Suppressor macrophage (primary cell): ENCODE results near the gene IFNA6.
"Not testable (repeated sequence)": the region's sequence is repeated elsewhere in the genome, so short reads cannot be mapped to it uniquely, and the experiment has no call there.

Experiments used
- DNase-seq, 4 experiments: peaks; one replicate each; pipeline ENCODE4 v3.0.0-alpha.2; 2020 to 2022
- total RNA-seq, 17 experiments: gene quantifications; one replicate each; lab custom pipeline; 2026; ENCODE audit warnings: mixed read lengths in 6 of 17, inconsistent platforms in 3 of 17; lab: John Stamatoyannopoulos, UW

IFNA6 gene
- total RNA-seq = 0 to 0.33 (median 0) reads per million in 17 experiments

- no peak for DNase-seq
Measured at GRCh38 chr9:21350787-21351186, at the start of gene IFNA6. Gene IFNA6, minus strand, starts transcription at chr9:21350887. Its CDS starts 0 bp downstream, at chr9:21350887.

DNA sequence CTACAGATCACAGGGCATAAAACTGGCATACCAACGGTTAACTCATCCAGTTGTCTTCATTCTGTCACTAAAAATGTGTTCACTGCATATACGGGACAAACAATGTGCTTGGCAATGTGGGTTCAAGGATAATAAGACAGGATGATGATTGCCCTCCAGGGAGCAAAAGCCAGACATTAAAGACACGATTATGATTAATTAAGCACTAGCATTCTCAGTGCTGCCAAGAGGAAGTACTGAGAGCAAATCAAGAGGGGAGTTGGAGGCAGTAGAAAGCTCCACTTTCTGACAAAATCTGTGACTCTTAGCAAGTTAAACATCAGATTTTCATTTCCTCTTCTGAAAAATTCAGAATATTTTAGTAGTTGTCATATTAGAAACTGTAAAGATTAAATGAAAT lies 49.3 kb upstream of the IFNA6 start:
- DNase-seq = peak in 3 of 4 experiments; percentile 12 to 25 (median 25)

DNA sequence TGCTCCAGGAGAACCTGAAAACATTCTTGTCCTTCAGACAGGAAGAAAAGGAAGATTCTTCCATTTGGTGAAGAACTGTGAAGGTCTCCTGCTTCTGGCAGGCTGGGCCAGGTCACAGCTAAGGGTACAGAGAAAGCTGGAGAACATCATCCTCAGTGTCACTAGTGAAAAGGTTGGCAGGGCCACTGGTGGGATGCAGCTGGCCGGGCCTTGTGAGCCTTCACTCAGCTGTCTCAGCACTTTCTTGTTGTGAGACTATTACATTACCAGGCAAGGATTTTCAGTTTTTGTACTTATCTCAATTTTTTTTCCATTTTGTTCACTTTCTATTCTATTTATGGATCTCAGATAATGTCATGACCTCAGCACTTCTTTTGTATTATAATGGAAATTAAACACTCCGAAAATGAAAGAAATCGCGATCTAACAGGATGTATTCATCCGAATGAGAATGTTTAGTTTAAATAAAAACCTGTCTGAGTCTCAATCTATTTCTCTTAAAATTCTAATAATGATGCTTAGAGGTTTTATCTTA lies 48.3 kb upstream of the IFNA6 start:
- no peak for DNase-seq

DNA sequence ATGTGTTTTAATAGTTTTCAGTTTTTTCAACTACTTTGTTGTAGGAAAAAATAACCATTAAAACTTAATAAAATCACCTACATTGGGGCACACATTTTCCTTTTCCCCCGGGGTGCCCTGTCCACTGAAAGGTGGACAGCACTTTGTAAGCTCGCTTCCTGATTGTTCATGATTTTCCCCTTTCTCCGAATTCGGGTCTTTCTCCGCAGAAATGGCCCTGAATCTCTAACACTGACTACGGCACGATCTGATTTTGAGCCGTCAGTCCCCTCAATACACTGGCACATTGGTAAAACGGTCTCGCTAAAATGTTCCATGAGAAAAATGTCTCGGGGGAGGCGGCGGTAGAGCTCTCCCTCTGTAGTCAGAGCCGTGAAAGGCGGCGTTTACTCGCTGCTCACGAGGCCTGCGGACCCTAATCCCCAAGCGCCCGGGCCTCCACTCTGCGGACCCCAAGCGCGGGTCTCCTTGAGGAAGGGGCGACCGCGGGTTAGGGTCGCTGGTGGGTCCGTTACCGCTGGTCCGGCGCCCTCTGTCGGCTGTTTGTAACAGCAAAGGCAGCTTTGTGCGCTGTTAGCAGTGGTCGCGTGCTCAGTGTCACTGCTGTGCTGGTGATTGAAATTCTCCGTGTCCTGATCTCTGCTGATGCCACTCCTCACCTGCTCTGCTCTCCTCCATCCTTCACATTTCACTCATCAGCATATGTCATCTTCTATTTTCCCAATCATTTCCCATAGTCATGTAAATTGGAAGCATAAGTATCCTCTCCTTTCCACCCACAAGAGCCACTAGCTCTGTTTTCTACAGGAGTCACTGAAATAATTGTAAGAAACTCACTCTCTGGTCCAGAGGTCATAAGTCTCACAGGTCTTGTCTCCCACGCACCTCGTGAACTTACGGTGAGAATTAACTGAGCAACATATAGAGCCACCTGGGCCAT lies 45.4 kb upstream of the IFNA6 start:
- DNase-seq = peak; percentile 39 to 71 (median 56)

GRCh38 chr9:21392270-21392669 lies 41.6 kb upstream of the IFNA6 start:
- DNase-seq = peak in 3 of 4 experiments; percentile 9 to 35 (median 16)

- peak in 3 of 4 experiments; percentile 17 to 56 (median 50) for DNase-seq
Measured at GRCh38 chr9:21385131-21385670, 34.5 kb upstream of the IFNA6 start, which contains the start of gene IFNA2. Gene IFNA2, minus strand, starts transcription at chr9:21385398. Its CDS starts 69 bp downstream, at chr9:21385329.

DNA sequence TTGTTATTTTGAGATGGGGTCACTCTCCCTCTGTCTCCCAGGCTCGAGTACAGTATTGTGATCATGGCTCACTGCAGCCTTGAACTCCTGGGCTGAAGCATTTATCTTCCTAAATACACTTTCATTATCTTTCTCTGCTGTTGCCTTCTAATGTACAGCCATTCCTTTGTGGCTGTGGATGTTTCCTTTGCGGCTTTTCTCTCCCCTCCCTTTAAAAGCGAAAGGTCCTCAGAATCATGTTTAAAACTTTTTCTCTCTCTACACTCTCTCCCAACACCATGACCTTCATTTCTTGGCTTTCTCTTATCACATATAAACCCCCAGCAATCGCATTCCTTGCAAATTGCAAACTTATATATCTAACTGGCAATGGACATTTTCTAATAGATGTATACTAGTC lies 32.9 kb upstream of the IFNA6 start:
- DNase-seq = no peak

- DNase-seq = peak; percentile 32 to 85 (median 66)
Measured at GRCh38 chr9:21381448-21382339, 31.0 kb upstream of the IFNA6 start.

DNA sequence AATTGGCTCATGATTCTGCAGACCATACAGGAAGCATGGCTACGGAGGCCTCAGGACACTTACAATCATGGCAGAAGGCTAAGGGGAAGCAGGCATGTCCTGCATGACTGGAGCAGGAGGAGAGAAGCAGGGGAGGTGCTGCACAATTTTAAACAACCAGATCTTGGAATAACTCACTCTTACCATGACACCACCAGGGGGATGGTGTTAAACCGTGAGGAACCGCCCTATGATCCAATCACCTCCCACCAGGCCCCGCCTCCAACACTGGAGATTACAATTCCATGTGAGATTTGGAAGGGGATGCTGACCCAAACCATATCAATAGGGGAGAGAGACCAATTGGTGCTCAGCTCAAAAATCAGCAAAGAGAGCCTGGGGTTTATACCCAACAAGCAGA lies 20.8 kb upstream of the IFNA6 start:
- not testable (repeated sequence) for DNase-seq

DNA sequence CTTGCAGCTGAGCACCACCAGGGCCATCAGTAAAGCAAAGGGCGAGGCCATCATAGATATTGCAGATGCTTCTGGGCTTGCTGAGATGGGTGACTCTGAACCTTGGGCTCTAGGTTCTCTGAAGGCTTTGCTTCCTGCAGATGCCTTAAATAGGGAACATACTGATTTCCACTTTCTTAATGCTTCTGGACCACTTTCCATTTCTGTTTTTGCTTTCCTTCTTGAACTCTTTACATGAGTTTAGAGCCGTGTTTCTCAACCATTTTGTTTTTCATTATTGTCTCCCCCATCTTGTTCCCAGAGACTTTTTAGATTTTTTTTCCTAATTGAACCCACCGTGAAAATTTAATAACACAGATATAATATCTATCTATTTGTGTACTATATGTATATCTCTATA lies 17.3 kb upstream of the IFNA6 start, which contains the start of gene IFNA13:
IFNA13 (minus strand) TSS at position 101 of the 400 bp plus-strand sequence; CDS start at position 54, 47 bp downstream.
- DNase-seq = no peak

GRCh38 chr9:21367169-21367568 lies 16.5 kb upstream of the IFNA6 start:
- not testable (repeated sequence) for DNase-seq

DNA sequence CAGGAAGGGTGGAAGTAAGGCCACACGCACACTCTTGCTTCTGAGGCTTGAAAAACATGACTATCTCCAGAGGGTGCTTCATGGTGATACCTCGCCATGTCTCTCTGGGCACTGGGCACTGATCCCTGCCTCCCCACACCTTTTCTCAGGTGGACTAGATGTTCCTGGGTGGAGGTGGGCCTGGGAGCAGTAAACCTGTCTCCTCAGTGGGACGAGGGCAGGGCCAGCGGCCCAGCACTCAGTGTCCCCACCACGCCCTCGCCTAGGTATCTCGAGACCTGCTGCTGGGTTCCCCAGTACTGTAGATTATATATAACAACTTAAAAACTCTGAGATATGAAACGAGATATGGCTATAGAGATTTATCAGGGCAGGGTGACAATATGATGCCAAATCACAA lies 11.6 kb upstream of the IFNA6 start:
- no peak for DNase-seq

GRCh38 chr9:21357479-21358460 lies 7.1 kb upstream of the IFNA6 start:
- DNase-seq = peak; percentile 17 to 68 (median 41)

- no peak for DNase-seq
Measured at GRCh38 chr9:21348430-21348970, 2.2 kb downstream of the IFNA6 start.

- no peak for DNase-seq
Measured at GRCh38 chr9:21340735-21341134, 10.0 kb downstream of the IFNA6 start.

GRCh38 chr9:21336457-21336856 lies 14.2 kb downstream of the IFNA6 start:
- no peak for DNase-seq

GRCh38 chr9:21334701-21335632 lies 15.7 kb downstream of the IFNA6 start, which contains the start of gene KLHL9:
Gene KLHL9, minus strand, starts transcription at chr9:21335404. Its CDS starts 545 bp downstream, at chr9:21334859.
- peak; percentile 93 to 97 (median 96) for DNase-seq

DNA sequence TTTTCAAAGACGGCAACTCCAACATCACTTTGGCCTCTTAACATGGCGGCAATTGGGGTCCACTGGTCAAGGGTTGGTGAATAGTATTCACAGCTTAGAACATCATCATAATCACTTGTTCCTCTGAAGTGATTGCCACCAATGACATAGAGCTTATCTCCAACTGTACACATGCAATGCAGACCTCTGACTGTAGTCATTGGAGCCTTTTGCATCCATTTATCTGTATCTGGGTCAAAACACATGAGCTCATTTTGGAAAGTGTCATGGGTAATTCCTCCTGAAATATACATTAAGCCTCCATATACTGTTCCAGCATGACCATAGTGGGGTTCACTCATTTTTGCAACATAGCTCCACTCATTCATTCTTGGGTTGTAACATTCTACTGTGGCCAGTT lies 17.5 kb downstream of the IFNA6 start:
- DNase-seq = no peak
